Measurements from ENCODE around the gene SLC22A17. TPM values are rescaled to one million over a fixed set of nuclear protein-coding genes. Genes with fewer than 3 reads are reported as not detected.

SLC22A17 gene
- total and polyA plus RNA-seq, 10 of the 15 experiments (the other 5 are each of a cell fraction or from before 2014, with no cell fraction given): not detected

GRCh38 chr14:23301288-23301968, 51.3 kb downstream of the SLC22A17 start (continued):
- TF ChIP-seq, protein P1, sequence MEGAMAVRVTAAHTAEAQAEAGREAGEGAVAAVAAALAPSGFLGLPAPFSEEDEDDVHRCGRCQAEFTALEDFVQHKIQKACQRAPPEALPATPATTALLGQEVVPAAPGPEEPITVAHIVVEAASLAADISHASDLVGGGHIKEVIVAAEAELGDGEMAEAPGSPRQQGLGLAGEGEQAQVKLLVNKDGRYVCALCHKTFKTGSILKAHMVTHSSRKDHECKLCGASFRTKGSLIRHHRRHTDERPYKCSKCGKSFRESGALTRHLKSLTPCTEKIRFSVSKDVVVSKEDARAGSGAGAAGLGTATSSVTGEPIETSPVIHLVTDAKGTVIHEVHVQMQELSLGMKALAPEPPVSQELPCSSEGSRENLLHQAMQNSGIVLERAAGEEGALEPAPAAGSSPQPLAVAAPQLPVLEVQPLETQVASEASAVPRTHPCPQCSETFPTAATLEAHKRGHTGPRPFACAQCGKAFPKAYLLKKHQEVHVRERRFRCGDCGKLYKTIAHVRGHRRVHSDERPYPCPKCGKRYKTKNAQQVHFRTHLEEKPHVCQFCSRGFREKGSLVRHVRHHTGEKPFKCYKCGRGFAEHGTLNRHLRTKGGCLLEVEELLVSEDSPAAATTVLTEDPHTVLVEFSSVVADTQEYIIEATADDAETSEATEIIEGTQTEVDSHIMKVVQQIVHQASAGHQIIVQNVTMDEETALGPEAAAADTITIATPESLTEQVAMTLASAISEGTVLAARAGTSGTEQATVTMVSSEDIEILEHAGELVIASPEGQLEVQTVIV (IDR thresholded peaks at IDR 0.05; ENCODE audit: borderline replicate concordance, partially characterized antibody): no peak
- no peak for TF ChIP-seq NFIC (IDR thresholded peaks at IDR 0.05; ENCODE audit: low read depth, low read length)

GRCh38 chr14:23300687-23301223, 51.9 kb downstream of the SLC22A17 start:
- ATAC-seq (no peak), DNase-seq (ENCODE audit: low read depth, low spot score) (no peak), FAIRE-seq (peak; percentile 18)
- Histone ChIP-seq H3K27me3 (replicated peaks in 1 of 2; ENCODE audit: control insufficient read depth in 2 of 2, insufficient read depth in 2 of 2, low read length in 1 of 2) (no peaks in the 10 kb centered on the region), H3K9me3 (replicated peaks; ENCODE audit: control insufficient read depth, insufficient read depth, low read length) (no peaks in the 10 kb centered on the region), H2AFZ (ENCODE audit: control insufficient read depth, low read depth, low read length) (peak overlapping the region; percentile 57), H3K36me3 (ENCODE audit: control insufficient read depth in 2 of 2, insufficient read depth in 2 of 2, low read length in 1 of 2) (no peaks in the 10 kb centered on the region), H3K4me1 (ENCODE audit: control insufficient read depth, insufficient read depth, low read length) (peaks cover 10% of the 10 kb centered on the region), H3K9ac (ENCODE audit: control insufficient read depth, insufficient read depth, low read length) (peak overlapping the region; percentile 75), H3K79me2 (ENCODE audit: control insufficient read depth, insufficient read depth, low read length) (peaks cover 7% of the 10 kb centered on the region), H3K4me2 (ENCODE audit: control insufficient read depth, insufficient read depth) (peak overlapping the region; percentile 83), H4K20me1 (ENCODE audit: control insufficient read depth, insufficient read depth) (no peaks in the 10 kb centered on the region), H3K27ac (ENCODE audit: control insufficient read depth, insufficient read depth) (peak overlapping the region; percentile 85), H3K4me3 (peak overlapping the region; percentile 86)
- SMC1A ChIA-PET (ENCODE audit: uncharacterized antibody, unreplicated experiment): interaction anchor here (0.8 to 7.1 kb wide), 10 partner anchors 8 to 229 kb away, joined by 3 to 48 read pairs (median 3); partner anchors contain the start of genes HOMEZ and PABPN1
- BruUV-seq (replicated peaks): TSS peak; percentile 83
- POLR2A ChIA-PET: interaction anchor here (0.5 to 5.7 kb wide), 5 partner anchors 8 to 21 kb away, joined by 3 to 98 read pairs (median 6); partner anchors contain the start of genes HOMEZ and PABPN1
- in situ Hi-C loops (cut with MboI): loop anchor here (10.0 to 25.0 kb wide), 2 partner anchors 812 to 1134 kb away; partner anchors contain the start of genes DCAF11 and NRL
- RAD21 ChIA-PET (ENCODE audit: unreplicated experiment): interaction anchor here (0.9 to 8.7 kb wide), 7 partner anchors 15 to 232 kb away, joined by 3 to 103 read pairs (median 4); partner anchors contain the start of genes HOMEZ and PABPN1
- under 1% methylated on average over 13 of the region's 13 CpGs for WGBS (ENCODE audit: insufficient coverage, insufficient replicate concordance, low lambda C conversion rate, missing lambda C conversion rate)
- CTCF ChIA-PET: interaction anchor here (0.6 to 5.8 kb wide), 19 partner anchors 9 to 295 kb away, joined by 3 to 77 read pairs (median 5); partner anchors contain the start of genes CDH24, HOMEZ, JPH4 and PABPN1
- intact Hi-C loops (cut with micrococcal nuclease; ENCODE audit: unreplicated experiment): loop anchor here (1.0 to 2.0 kb wide), 2 partner anchors 21 to 180 kb away; partner anchors contain the start of gene PABPN1
- no peak for TF ChIP-seq HCFC1 (IDR thresholded peaks at IDR 0.05; ENCODE audit: low read length)
- TF ChIP-seq MLLT1 (IDR thresholded peaks at IDR 0.05): peak; percentile 73
- no peak for TF ChIP-seq NFXL1 (IDR thresholded peaks at IDR 0.05; ENCODE audit: borderline replicate concordance)
- TF ChIP-seq TCF3 (IDR thresholded peaks at IDR 0.05; ENCODE audit: borderline replicate concordance, insufficient read depth, low read depth, low read length): no peak
- peak; percentile 22; the same call in 1 of the 2 replicates for TF ChIP-seq ZBTB40 (IDR thresholded peaks at IDR 0.05; ENCODE audit: borderline replicate concordance)
- no peak for TF ChIP-seq LARP7 (IDR thresholded peaks at IDR 0.05)
- no peak for TF ChIP-seq HSF1 (IDR thresholded peaks at IDR 0.05; ENCODE audit: low read depth, low read length)
